Measurements from ENCODE around the gene DDA1. TPM values are rescaled to one million over a fixed set of nuclear protein-coding genes. Genes with fewer than 3 reads are reported as not detected.

Gene DDA1
- total RNA-seq, 1 experiment from 2014 or later: 55.6 TPM

DNA sequence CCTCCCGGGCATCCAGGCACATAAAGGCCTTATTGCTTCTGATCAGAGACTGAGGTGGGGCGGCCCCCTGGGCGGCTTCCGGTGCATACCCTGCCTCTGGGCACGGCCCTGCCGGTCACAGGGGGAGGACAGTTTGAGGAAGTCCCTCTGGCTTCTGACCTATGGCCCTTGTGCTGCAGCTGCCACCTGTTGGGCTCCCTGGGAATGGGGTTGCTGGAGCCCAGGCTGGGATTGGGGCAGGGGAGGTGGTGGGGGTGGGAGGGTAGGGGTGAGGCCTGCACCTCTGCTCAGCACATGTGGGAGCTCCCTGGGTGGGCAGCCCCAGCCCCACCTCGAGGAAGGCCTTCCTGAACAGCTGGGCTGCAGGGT, 14.6 kb downstream of the DDA1 start:
- no peak overlapping the region for H3K27ac Mint-ChIP-seq (ENCODE audit: unreplicated experiment)
- H3K9me3 ChIP-seq: no peaks in the 10 kb centered on the region
- peaks cover 12% of the 10 kb centered on the region for H3K4me1 ChIP-seq
- no peaks in the 10 kb centered on the region for H3K27me3 ChIP-seq (replicated peaks; ENCODE audit: control insufficient read depth, insufficient read depth, low read length)
- no peak overlapping the region for H3K4me3 ChIP-seq (ENCODE audit: low read depth, low read length)
- H3K9me3 Mint-ChIP-seq (ENCODE audit: unreplicated experiment): no peaks in the 10 kb centered on the region
- ChIA-PET POLR2A (no interaction called here), CTCF (no interaction called here)
- peaks cover 39% of the 10 kb centered on the region for H3K36me3 Mint-ChIP-seq (ENCODE audit: insufficient read depth, unreplicated experiment)
- no peaks in the 10 kb centered on the region; the same call in 1 of the 2 replicates for H3K36me3 ChIP-seq (ENCODE audit: control insufficient read depth, insufficient read depth, low read length)
- no peak overlapping the region for H3K4me3 Mint-ChIP-seq (ENCODE audit: unreplicated experiment)
- intact Hi-C loops (cut with micrococcal nuclease; ENCODE audit: unreplicated experiment): no loop called here
- no peaks in the 10 kb centered on the region for H3K27me3 Mint-ChIP-seq (ENCODE audit: insufficient read depth, unreplicated experiment)
- H3K4me1 Mint-ChIP-seq (ENCODE audit: low read depth, unreplicated experiment): no peaks in the 10 kb centered on the region
- DNase-seq: no peak
- no TSS peak for BruUV-seq (replicated peaks)
- TF ChIP-seq, protein P1, sequence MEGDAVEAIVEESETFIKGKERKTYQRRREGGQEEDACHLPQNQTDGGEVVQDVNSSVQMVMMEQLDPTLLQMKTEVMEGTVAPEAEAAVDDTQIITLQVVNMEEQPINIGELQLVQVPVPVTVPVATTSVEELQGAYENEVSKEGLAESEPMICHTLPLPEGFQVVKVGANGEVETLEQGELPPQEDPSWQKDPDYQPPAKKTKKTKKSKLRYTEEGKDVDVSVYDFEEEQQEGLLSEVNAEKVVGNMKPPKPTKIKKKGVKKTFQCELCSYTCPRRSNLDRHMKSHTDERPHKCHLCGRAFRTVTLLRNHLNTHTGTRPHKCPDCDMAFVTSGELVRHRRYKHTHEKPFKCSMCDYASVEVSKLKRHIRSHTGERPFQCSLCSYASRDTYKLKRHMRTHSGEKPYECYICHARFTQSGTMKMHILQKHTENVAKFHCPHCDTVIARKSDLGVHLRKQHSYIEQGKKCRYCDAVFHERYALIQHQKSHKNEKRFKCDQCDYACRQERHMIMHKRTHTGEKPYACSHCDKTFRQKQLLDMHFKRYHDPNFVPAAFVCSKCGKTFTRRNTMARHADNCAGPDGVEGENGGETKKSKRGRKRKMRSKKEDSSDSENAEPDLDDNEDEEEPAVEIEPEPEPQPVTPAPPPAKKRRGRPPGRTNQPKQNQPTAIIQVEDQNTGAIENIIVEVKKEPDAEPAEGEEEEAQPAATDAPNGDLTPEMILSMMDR (IDR thresholded peaks at IDR 0.05; ENCODE audit: insufficient read depth in 1 of 2, low read depth in 1 of 2, low read length in 1 of 2, severe bottlenecking in 1 of 2, unreplicated experiment in 1 of 2): no peak

DNA sequence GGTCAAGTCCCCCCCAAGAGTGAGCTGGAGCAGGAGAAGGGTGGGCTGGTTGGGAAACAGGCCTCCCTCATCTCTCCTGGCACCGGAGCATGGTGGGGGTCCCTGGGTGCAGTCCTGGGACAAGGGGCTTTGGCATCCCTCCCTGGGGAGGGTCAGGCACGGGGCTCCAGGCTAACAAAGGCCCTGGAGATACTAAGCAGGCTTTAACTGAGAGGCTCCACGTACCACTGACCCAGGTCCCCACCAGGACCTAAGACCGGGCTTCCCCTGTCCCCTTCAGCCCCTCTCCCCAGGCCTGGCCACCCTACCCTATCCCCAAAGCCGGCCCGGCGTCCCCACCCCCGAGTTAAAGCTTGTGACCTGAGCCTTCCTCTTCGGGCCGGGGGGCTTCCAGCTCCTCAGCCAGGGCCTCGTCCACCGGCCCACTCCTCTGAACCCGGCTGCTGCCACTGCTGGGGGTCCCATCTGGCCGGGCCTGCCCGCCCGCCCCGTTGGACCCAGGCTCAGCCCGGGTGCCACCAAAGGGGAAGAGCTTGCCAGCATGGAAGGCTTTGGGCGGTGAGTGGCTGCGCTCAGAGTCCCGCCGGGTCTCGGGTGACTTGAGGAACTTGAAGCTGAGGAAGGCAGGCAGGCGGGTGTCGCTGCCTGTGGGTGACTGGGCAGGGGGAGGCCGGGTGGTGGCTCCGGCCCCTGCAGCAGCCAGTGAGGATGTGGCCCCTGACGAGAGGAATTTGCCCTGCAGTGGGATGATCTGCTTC, 15.2 kb downstream of the DDA1 start:
- TSS peak; percentile 15 for BruUV-seq (replicated peaks)
- Mint-ChIP-seq H3K9me3 (ENCODE audit: unreplicated experiment) (no peaks in the 10 kb centered on the region), H3K4me3 (ENCODE audit: unreplicated experiment) (no peak overlapping the region), H3K27me3 (ENCODE audit: insufficient read depth, unreplicated experiment) (no peaks in the 10 kb centered on the region), H3K4me1 (ENCODE audit: low read depth, unreplicated experiment) (no peaks in the 10 kb centered on the region), H3K36me3 (ENCODE audit: insufficient read depth, unreplicated experiment) (peaks cover 39% of the 10 kb centered on the region), H3K27ac (ENCODE audit: unreplicated experiment) (no peak overlapping the region)
- intact Hi-C loops (cut with micrococcal nuclease; ENCODE audit: unreplicated experiment): loop anchor here (5.0 kb wide), 1 partner anchor 32 kb away; no protein-coding TSS in a partner anchor
- no peaks in the 10 kb centered on the region; the same call in 1 of the 2 replicates for H3K36me3 ChIP-seq (ENCODE audit: control insufficient read depth, insufficient read depth, low read length)
- H3K4me3 ChIP-seq (ENCODE audit: low read depth, low read length): no peak overlapping the region
- H3K9me3 ChIP-seq: no peaks in the 10 kb centered on the region
- no peaks in the 10 kb centered on the region for H3K27me3 ChIP-seq (replicated peaks; ENCODE audit: control insufficient read depth, insufficient read depth, low read length)
- TF ChIP-seq, protein P1 (IDR thresholded peaks at IDR 0.05; ENCODE audit: insufficient read depth in 1 of 2, low read depth in 1 of 2, low read length in 1 of 2, severe bottlenecking in 1 of 2, unreplicated experiment in 1 of 2): no peak
- DNase-seq: no peak
- H3K4me1 ChIP-seq: peaks cover 17% of the 10 kb centered on the region
- CTCF ChIA-PET: no interaction called here
- POLR2A ChIA-PET: interaction anchor here (0.6 kb wide), 1 partner anchor 968 kb away, joined by 5 read pairs; no protein-coding TSS in a partner anchor

DNA sequence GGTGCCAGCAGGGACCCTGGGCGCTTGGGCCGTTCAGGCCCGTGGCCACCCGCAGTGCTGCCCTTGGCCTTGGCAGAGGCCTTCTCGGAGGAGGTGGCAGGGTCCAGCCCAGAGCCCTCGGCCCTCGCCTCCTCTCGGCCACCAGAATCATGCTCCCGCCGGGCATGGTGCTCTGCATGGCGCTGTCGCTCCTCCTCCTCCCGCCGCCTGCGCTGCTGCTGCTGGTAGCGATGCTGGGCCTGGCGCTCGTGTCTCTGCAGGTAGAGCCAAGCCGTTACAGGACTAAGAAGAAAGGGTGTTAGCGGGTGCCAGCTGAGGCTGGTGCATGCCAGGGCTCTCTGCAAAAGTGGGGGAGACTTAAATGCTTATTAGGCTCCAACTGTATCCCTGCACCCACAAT, 15.8 kb downstream of the DDA1 start:
- peaks cover 20% of the 10 kb centered on the region for H3K4me1 ChIP-seq
- no peak overlapping the region for H3K4me3 Mint-ChIP-seq (ENCODE audit: unreplicated experiment)
- TF ChIP-seq, protein P1 (IDR thresholded peaks at IDR 0.05; ENCODE audit: insufficient read depth in 1 of 2, low read depth in 1 of 2, low read length in 1 of 2, severe bottlenecking in 1 of 2, unreplicated experiment in 1 of 2): no peak
- H3K27ac Mint-ChIP-seq (ENCODE audit: unreplicated experiment): no peak overlapping the region
- no peaks in the 10 kb centered on the region for H3K9me3 ChIP-seq
- no peaks in the 10 kb centered on the region for H3K9me3 Mint-ChIP-seq (ENCODE audit: unreplicated experiment)
- POLR2A ChIA-PET: interaction anchor here (0.6 kb wide), 1 partner anchor 968 kb away, joined by 5 read pairs; no protein-coding TSS in a partner anchor
- no peak for DNase-seq
- CTCF ChIA-PET: interaction anchor here (1.1 kb wide), 1 partner anchor 33 kb away, joined by 3 read pairs; no protein-coding TSS in a partner anchor
- no peak overlapping the region for H3K4me3 ChIP-seq (ENCODE audit: low read depth, low read length)
- no TSS peak for BruUV-seq (replicated peaks)
- H3K36me3 Mint-ChIP-seq (ENCODE audit: insufficient read depth, unreplicated experiment): peaks cover 36% of the 10 kb centered on the region
- H3K27me3 Mint-ChIP-seq (ENCODE audit: insufficient read depth, unreplicated experiment): no peaks in the 10 kb centered on the region
- H3K27me3 ChIP-seq (replicated peaks; ENCODE audit: control insufficient read depth, insufficient read depth, low read length): no peaks in the 10 kb centered on the region
- intact Hi-C loops (cut with micrococcal nuclease; ENCODE audit: unreplicated experiment): loop anchor here (5.0 kb wide), 1 partner anchor 33 kb away; no protein-coding TSS in a partner anchor
- no peaks in the 10 kb centered on the region for H3K4me1 Mint-ChIP-seq (ENCODE audit: low read depth, unreplicated experiment)
- no peaks in the 10 kb centered on the region; the same call in 1 of the 2 replicates for H3K36me3 ChIP-seq (ENCODE audit: control insufficient read depth, insufficient read depth, low read length)

All from Caco-2 (cell line).